NCI-H2196 (cell line): ENCODE measurements around the gene BEGAIN.
A peak's percentile ranks its signal among the peaks of the same experiment; 100 is the strongest.

Experiments
- DNase-seq: peaks from one replicate; lab custom pipeline; 2025; ENCODE audit not compliant: unreplicated experiment; lab: John Stamatoyannopoulos, UW

Gene BEGAIN

DNA sequence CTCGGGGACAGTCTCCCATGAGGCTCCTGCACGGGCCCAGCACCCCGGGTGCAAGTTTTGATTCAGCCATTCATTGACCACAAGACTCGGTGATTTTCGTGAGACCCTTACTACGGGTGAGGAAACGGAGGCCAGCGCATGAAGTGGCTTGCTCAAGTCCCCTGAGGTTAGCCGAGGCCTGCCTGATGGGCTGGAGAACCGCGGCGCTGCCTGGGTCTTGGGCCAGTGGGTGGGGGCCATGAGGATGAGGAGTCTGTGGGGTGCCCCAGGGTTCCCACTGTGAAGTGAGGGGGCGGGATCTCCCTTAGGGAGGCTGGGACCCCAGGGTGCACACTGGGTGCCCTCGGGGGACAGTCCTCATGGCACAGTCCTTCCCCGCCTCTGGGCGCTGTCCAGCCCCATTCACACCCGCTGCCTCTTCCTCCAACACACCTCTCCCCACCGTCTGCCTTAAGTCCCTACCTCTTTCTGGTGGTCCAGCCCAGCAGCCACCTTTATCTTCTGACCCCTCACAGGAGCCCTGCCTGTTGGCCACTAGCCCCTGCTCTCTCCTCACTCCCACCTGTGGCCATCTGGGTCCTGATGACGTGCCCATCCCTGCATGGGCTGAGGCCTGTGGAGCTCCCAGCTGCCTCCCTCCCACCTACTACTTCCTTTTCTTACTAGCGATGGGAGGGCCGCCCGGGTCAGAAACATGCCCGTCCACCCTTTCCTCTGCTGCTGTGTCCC lies 16.3 kb downstream of the BEGAIN start:
- no peak for DNase-seq

DNA sequence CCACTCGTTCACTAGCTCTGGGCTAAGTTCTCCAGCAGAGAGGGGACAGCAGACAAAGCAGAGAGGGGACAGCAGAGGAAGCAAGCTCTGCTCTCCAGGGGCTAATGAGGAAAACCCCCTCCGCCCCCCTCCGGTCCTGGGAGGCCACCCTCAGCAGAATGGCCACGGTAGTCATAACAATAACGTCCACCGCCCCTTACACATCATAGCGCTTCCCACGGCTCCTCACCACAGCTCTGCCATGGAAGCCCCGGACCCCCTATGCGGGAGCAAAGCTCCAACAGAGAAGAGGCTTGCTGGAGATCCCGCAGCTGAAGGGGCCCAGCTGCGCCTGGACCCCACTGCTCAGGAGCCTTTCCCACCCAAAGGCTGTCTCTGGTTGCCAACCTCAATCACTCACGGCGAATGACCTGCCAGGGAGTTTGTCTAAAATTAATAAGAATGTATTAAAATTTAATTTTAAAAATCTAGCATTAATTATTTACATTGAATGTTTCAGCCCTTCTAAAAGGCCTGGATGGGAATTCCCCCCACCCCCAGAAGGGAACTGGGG lies 17.4 kb downstream of the BEGAIN start:
- DNase-seq = no peak

- no peak for DNase-seq
These were observed 18.1 kb downstream of the BEGAIN start for GRCh38 chr14:100568998-100569733.

DNA sequence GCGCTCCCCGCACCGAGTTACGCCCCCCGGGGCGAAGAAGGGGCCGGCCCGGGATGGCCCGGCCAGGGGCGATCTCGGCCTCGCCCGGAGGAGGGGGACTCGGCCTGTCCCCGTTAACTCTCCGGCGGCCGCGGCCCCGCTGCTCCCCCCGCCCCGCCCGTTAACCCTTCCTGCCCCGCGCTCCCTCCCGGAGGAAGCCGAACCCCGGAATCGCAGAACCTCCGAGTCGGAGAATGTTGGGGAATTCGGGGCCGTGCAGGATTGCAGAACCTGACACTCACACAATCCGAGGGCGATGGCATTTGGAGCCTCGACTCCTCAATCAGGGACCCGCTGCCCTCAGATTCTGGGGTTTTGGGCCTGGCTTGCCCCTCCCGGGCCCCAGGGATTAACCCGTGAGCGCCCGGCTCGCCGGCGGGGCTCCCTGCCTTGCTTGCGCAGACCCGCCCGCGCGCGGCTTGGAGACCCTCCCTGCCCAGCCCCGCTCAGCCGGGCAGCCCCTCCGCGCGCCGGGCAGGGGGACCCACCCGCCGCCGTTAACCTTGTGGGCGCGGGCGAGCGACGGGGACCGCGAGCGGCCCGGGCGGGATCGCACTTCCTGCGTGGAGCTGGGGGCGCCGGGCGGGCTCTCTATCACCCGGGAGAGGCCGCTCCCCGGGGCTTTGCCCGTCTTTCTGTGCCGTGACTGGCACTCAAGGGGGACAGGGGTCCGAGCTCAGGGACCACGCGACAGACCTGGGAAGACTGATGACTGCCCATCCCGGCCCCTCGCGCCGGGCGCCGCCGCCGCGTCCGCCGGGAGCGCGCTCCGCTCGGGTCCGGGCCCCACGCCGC lies 18.8 kb downstream of the BEGAIN start:
- no peak for DNase-seq

DNA sequence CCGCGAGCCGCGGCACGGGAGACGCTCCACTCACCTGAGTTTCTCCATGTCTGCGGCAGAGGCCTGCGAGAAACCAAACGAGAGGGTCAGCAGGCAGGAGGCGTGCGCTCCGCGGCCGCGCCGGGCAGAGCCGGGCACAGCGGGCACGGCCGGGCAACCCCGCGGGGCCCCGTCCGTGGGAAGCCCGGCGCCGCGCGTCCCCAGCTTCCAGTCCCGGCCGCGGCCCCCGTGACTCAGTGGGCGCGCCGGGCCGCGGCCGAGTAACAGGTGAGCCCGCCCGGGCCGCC lies 19.4 kb downstream of the BEGAIN start:
- no peak for DNase-seq

DNA sequence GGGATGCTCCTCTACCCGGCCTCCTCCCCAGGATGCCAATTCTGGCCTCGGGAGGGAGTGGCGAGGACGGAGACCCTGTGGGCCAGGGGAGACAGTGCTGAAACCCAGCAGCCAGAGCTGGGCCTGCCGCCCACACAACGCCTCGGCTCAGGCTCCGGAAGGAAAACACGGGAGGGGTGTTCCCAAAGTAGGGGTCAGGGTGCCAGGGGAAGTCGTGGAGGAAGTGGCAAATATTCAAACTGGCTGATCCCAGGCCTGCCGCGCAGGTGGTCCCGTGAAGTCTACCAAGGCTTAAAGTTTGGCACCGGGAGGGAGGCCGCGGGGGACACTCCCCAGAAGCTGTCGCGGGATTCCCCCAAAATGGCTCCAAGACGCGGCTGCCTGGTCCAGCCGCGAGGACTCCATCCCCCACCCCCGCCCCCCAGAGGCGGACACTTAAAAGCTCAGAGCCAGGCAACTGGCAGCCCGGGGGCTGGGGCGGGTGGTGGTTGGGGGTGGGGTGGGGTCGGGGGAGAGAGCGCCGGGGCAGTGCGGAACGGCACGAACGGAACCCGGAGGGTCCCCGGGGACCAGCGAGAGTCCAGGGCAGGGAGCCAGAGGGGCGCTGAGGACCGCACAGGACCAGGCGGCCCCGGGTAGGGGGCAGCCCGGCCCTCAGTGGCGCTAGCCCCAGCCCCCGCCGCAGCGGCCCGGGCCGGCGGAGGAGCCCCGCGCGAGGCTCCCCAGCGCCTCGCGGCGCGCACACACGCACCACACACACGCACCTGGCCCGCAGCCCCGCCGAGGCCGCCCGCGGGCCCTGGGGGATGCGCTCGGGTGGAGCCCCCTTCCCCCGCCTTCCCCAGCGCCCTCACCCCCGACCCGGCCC lies 20.0 kb downstream of the BEGAIN start:
- no peak for DNase-seq

GRCh38 chr14:100566586-100566985 lies 20.6 kb downstream of the BEGAIN start:
- no peak for DNase-seq

GRCh38 chr14:100566119-100566518 lies 21.1 kb downstream of the BEGAIN start:
- DNase-seq = no peak

DNA sequence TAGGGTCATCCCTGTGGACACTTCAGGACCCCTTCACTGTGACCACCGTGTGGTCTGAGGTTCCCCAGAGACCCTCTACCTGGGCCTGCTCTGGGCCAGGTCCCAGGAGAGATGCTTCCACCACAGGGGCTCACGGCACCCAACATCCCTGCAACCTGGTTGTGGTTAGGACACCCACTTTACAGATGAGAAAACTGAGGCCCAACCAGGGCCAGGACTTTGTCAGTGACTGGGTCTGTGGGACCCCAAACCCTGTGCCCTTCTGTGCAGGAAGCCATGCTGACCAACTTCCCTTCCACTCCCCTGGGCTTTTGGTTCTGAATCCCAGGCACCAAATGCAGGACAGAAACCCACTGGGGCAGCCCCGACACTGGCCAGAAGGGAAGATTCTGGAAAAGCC lies 21.6 kb downstream of the BEGAIN start:
- DNase-seq = no peak

DNA sequence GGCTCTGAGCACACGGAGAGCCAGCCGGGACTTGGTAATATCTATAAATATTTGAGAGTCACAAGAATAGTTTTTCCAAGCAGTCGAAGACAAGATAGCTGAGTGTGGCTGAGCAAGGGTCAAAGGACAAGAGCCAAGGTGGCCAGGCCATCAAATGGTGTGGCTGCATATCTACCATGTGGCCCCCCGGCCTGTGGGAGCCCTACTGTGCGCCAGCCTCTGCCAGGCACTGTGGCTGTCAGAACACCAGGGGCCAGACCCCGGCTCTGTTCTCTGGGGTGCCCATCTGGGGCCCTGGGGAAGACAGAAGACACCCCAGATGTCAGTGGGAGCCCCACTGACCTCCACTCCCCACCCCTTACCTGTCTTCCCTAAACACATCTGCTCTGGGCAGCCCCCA lies 22.7 kb downstream of the BEGAIN start:
- no peak for DNase-seq

GRCh38 chr14:100562751-100563150 lies 24.5 kb downstream of the BEGAIN start:
- no peak for DNase-seq

- no peak for DNase-seq
These were observed 26.2 kb downstream of the BEGAIN start for GRCh38 chr14:100561005-100561404.

- no peak for DNase-seq
These were observed 26.7 kb downstream of the BEGAIN start for GRCh38 chr14:100560471-100560870.

DNA sequence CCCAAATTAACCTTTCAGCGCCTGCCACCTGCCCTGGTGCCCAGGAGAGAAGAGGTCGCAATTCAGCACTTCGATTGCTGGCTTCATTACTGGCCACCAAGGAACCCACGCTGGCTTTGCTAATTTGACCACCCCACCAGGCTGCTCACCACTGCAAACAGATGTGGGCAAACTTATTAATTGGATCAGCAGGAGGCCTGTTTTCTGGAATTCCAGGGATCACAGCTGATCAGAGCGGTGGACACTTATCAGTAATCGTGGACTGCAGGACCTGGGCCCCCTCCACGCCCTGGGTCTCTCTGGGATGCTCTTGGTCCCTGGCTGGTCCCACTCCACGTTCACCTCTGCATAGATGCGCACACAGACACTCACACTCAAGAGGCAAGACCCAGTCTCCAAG lies 27.8 kb downstream of the BEGAIN start:
- no peak for DNase-seq

GRCh38 chr14:100558966-100559365 lies 28.3 kb downstream of the BEGAIN start:
- no peak for DNase-seq

DNA sequence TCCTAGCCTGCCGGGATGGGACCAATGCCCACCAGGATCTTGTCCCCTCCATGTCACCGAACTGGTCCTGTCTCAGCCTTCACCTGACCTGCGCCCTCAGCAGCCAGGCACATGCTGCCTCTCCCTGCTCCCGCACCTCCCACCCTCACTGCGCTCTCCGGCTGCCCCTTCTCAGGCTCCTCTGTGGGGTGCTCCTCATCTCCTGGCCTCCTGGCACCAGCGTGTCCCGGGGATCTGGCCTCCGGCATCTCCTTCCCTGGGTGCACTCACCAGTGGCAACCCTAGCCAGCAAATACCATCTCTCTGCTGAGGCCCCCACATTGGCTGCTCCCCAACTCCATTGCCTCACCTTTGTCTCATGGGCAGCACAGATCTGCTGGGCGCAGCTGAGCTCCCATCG lies 29.0 kb downstream of the BEGAIN start:
- DNase-seq = no peak

GRCh38 chr14:100557658-100558057 lies 29.6 kb downstream of the BEGAIN start:
- peak; percentile 32 for DNase-seq

GRCh38 chr14:100556936-100557505 lies 30.2 kb downstream of the BEGAIN start:
- DNase-seq = no peak

DNA sequence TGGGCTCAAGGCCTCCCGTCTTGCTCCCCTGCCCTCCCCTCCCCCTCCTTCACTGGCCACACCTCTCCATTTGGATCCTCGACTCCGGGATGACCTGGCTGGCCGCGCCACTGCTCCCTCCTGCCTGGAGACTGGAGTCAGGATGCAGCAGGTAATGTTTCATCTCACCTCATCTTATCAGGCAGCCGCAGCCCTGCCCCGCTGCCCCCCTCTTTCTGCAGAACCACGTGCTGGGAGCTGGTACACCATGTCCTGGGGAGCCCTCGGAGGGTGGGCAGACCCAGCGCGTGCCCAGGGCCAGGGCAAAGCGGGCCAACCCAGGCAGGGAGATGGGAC lies 31.1 kb downstream of the BEGAIN start:
- no peak for DNase-seq

DNA sequence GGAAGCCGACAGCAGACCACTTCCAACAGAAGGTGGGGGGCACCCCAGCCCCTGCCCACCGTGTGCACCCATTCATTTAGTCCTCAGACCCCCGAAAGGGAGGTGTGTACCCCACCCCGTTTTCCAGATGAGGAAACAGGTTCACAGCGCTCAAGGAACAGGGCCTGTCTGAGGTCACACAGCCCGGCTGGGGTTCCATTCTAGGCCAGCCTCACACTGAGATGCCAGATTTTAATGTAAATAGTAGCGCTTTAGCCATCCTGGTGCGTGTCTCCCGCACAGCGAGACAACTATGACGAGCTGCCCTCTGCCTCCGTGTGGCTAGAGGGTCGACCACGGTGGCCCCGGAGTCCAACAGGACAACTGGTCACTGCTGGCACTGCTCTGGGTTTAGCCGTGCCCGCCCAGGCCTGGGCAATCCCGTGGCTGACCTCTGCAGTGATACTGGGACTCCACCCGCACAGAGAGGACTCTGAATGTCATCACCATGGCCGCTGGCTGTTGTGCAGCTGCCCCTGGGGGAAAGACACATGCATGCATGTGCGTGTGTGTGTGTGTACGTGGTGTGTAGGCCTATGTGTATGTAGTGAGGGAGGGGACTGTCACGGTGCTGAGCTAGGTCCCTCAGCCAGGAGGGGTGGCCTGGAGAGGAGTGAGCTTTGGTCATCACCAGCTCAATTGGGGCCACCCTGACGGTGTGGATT lies 31.6 kb downstream of the BEGAIN start:
- no peak for DNase-seq
